ENCODE results near the gene FGD1. TPM values are rescaled to one million over a fixed set of nuclear protein-coding genes. Genes with fewer than 3 reads are reported as not detected.

Gene FGD1
- total and polyA plus RNA-seq, 2 donors (not counting 1 experiment from before 2014, with no cell fraction given): 4.3 to 4.5 TPM

DNA sequence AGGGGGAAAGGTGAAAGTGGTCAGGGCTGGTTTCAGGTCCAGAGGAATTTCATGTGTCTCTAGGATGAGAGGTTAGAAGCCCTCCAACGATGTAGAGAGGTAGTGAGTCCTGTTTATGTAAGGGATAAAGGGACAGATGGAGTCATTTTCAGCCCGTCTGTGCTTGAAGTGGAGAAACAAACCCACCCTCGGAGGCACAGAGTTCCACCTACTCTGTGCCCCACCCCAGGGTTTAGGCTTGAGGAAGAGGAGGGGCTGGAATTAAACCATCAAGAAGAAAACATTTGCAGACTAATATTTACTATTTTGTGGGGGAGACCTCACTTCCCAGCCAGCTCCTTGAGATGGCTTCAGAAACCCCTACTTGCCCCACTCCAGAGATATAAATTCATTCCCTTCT, 33.1 kb upstream of the FGD1 start:
- H3K27me3 ChIP-seq (ENCODE audit: control insufficient read depth, insufficient read depth, low read length): no peaks in the 10 kb centered on the region
- peak overlapping the region; percentile 73 for H2AFZ ChIP-seq (ENCODE audit: low read length)
- H3K9me3 ChIP-seq (ENCODE audit: control insufficient read depth, insufficient read depth, low read depth, low read length): no peaks in the 10 kb centered on the region
- peaks cover 22% of the 10 kb centered on the region for H3K79me2 ChIP-seq (ENCODE audit: control insufficient read depth, insufficient read depth, low read length)
- H3K4me2 ChIP-seq (ENCODE audit: extremely low read depth, insufficient read depth, low read length): peak overlapping the region; percentile 11
- no peak for DNase-seq (ENCODE audit: low read depth in 2 of 2)
- H3K4me1 ChIP-seq (ENCODE audit: control insufficient read depth, extremely low read depth, insufficient read depth, low read length): no peaks in the 10 kb centered on the region
- H3K27ac ChIP-seq (ENCODE audit: insufficient read depth, low read length): peak overlapping the region; percentile 83
- no peaks in the 10 kb centered on the region for H3K36me3 ChIP-seq (ENCODE audit: control insufficient read depth, insufficient read depth, low read length)
- TF ChIP-seq, protein P1, sequence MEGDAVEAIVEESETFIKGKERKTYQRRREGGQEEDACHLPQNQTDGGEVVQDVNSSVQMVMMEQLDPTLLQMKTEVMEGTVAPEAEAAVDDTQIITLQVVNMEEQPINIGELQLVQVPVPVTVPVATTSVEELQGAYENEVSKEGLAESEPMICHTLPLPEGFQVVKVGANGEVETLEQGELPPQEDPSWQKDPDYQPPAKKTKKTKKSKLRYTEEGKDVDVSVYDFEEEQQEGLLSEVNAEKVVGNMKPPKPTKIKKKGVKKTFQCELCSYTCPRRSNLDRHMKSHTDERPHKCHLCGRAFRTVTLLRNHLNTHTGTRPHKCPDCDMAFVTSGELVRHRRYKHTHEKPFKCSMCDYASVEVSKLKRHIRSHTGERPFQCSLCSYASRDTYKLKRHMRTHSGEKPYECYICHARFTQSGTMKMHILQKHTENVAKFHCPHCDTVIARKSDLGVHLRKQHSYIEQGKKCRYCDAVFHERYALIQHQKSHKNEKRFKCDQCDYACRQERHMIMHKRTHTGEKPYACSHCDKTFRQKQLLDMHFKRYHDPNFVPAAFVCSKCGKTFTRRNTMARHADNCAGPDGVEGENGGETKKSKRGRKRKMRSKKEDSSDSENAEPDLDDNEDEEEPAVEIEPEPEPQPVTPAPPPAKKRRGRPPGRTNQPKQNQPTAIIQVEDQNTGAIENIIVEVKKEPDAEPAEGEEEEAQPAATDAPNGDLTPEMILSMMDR (conservative IDR thresholded peaks at IDR 0.05 in 1 of 2, IDR thresholded peaks at IDR 0.05 in 1 of 2; ENCODE audit: low read depth in 1 of 2, low read length in 2 of 2): no peak
- TF ChIP-seq EZH2 (IDR thresholded peaks at IDR 0.05; ENCODE audit: low read length, missing control alignments): no peak
- no peaks in the 10 kb centered on the region for H4K20me1 ChIP-seq (ENCODE audit: control insufficient read depth, extremely low read depth, insufficient read depth, low read length)
- no peak overlapping the region for H3K9ac ChIP-seq (ENCODE audit: insufficient read depth, low read length)
- peak overlapping the region in 3 of 4 experiments; percentile 39 to 65 (median 63) for H3K4me3 ChIP-seq (replicated peaks in 1 of 4; ENCODE audit: control extremely low read depth in 1 of 4, insufficient read depth in 1 of 4, low read depth in 3 of 4, low read length in 4 of 4)

DNA sequence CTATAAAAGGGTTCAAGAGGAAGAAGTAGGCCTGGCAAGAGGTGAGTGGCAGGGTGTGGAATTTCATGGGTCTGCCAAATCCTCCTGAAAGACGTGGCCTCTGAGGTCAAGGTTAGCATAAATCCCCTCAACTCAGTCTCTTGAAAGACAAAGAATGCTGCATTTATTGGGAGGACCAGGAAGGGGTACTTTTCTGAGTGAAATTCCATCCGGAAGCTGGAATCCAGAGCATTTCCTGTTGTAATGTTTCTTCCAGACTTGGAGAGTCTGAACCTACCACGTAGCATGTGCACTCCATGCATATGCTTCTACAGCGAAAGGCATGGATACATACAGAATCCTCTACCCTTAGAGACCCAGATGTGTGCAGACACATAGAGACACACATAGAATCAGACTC, 13.4 kb upstream of the FGD1 start:
- no peaks in the 10 kb centered on the region for H3K36me3 ChIP-seq (ENCODE audit: control insufficient read depth, insufficient read depth, low read length)
- no peak overlapping the region for H3K9ac ChIP-seq (ENCODE audit: insufficient read depth, low read length)
- no peak overlapping the region for H2AFZ ChIP-seq (ENCODE audit: low read length)
- no peak overlapping the region for H3K4me2 ChIP-seq (ENCODE audit: extremely low read depth, insufficient read depth, low read length)
- no peak overlapping the region for H3K27ac ChIP-seq (ENCODE audit: insufficient read depth, low read length)
- no peaks in the 10 kb centered on the region for H4K20me1 ChIP-seq (ENCODE audit: control insufficient read depth, extremely low read depth, insufficient read depth, low read length)
- no peaks in the 10 kb centered on the region for H3K4me1 ChIP-seq (ENCODE audit: control insufficient read depth, extremely low read depth, insufficient read depth, low read length)
- TF ChIP-seq, protein P1 (conservative IDR thresholded peaks at IDR 0.05 in 1 of 2, IDR thresholded peaks at IDR 0.05 in 1 of 2; ENCODE audit: low read depth in 1 of 2, low read length in 2 of 2): no peak
- no peak for TF ChIP-seq EZH2 (IDR thresholded peaks at IDR 0.05; ENCODE audit: low read length, missing control alignments)
- H3K4me3 ChIP-seq (replicated peaks in 1 of 4; ENCODE audit: control extremely low read depth in 1 of 4, insufficient read depth in 1 of 4, low read depth in 3 of 4, low read length in 4 of 4): no peak overlapping the region
- H3K9me3 ChIP-seq (ENCODE audit: control insufficient read depth, insufficient read depth, low read depth, low read length): no peaks in the 10 kb centered on the region
- H3K79me2 ChIP-seq (ENCODE audit: control insufficient read depth, insufficient read depth, low read length): no peaks in the 10 kb centered on the region
- H3K27me3 ChIP-seq (ENCODE audit: control insufficient read depth, insufficient read depth, low read length): no peaks in the 10 kb centered on the region
- DNase-seq (ENCODE audit: low read depth in 2 of 2): peak in 1 of 2 donors; percentile 37

DNA sequence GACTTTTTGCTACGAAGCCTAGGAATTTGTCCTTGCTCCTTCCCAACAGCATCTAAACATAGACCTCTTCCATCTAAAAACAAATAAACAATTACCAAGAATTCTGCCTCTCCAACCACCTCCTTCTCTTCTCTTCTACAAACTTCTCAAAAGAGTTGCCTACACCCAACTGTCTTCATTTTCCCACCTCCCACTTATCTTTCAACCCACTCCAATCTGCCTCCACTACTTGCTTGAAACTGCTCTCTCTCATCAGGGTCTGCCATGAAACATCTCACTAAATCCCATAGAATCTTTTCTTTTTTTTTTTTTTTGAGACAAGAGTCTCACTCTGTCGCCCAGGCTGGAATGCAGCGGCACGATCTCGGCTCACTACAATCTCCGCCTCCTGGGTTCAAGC, 902 bp upstream of the FGD1 start:
- peaks cover 26% of the 10 kb centered on the region for H3K79me2 ChIP-seq (ENCODE audit: control insufficient read depth, insufficient read depth, low read length)
- TF ChIP-seq EZH2 (IDR thresholded peaks at IDR 0.05; ENCODE audit: low read length, missing control alignments): no peak
- TF ChIP-seq, protein P1 (conservative IDR thresholded peaks at IDR 0.05 in 1 of 2, IDR thresholded peaks at IDR 0.05 in 1 of 2; ENCODE audit: low read depth in 1 of 2, low read length in 2 of 2): no peak
- H3K4me2 ChIP-seq (ENCODE audit: extremely low read depth, insufficient read depth, low read length): no peak overlapping the region
- no peaks in the 10 kb centered on the region for H3K27me3 ChIP-seq (ENCODE audit: control insufficient read depth, insufficient read depth, low read length)
- H3K4me1 ChIP-seq (ENCODE audit: control insufficient read depth, extremely low read depth, insufficient read depth, low read length): peaks cover 7% of the 10 kb centered on the region
- H3K36me3 ChIP-seq (ENCODE audit: control insufficient read depth, insufficient read depth, low read length): no peaks in the 10 kb centered on the region
- H3K27ac ChIP-seq (ENCODE audit: insufficient read depth, low read length): no peak overlapping the region
- H3K9me3 ChIP-seq (ENCODE audit: control insufficient read depth, insufficient read depth, low read depth, low read length): no peaks in the 10 kb centered on the region
- H2AFZ ChIP-seq (ENCODE audit: low read length): no peak overlapping the region
- H4K20me1 ChIP-seq (ENCODE audit: control insufficient read depth, extremely low read depth, insufficient read depth, low read length): no peaks in the 10 kb centered on the region
- no peak overlapping the region for H3K4me3 ChIP-seq (replicated peaks in 1 of 4; ENCODE audit: control extremely low read depth in 1 of 4, insufficient read depth in 1 of 4, low read depth in 3 of 4, low read length in 4 of 4)
- no peak for DNase-seq (ENCODE audit: low read depth in 2 of 2)
- H3K9ac ChIP-seq (ENCODE audit: insufficient read depth, low read length): no peak overlapping the region

Measured in fibroblast of lung (primary cell).